Activated CD4-positive, alpha-beta T cell treated with anti-CD3 and anti-CD28 coated beads for 36 hours (primary cell): ENCODE results near the gene MYLK. TPM values are rescaled to one million over a fixed set of nuclear protein-coding genes. Genes with fewer than 3 reads are reported as not detected.

Experiments
- total RNA-seq, 2 experiments: library from RNA; stranded (reverse); gene quantifications; one replicate each; pipeline ENCODE4 v1.2.3, GENCODE V29; 2021

The MYLK gene
- total RNA-seq, 2 experiments from 2014 or later = 0.07 TPM; not detected in 1

Other genes with a start within 250 kb of the MYLK start
- 10 to 100 TPM; 35.4 to 52.4 TPM for gene CCDC14, start 76.9 kb upstream of the MYLK start, total RNA-seq
- gene ROPN1, start 107.8 kb upstream of the MYLK start, total RNA-seq = not detected
- 1 to 10 TPM; 2.1 to 2.5 TPM for gene KALRN, start 149.0 kb upstream of the MYLK start, total RNA-seq